GM12878 (cell line): Measurements from ENCODE around the gene MZB1.

Source experiments
- CHD4 ChIP-seq: fragments of 200-600 bp; sonication (generic); IDR thresholded peaks from 2 replicates; pipeline ENCODE4 v1.6.1; 2016; ENCODE audit warnings: mild to moderate bottlenecking
- KDM1A ChIP-seq: fragments of 200-600 bp; sonication (generic); IDR thresholded peaks from 2 replicates; pipeline ENCODE4 v1.6.1; 2016; ENCODE audit warnings: borderline replicate concordance
- MEF2A ChIP-seq: IDR thresholded peaks from 2 replicates; pipeline ENCODE4 v1.6.1; 2011; ENCODE audit warnings: low read depth, mild to moderate bottlenecking, low read length, moderate library complexity; ENCODE audit not compliant: insufficient read depth
- POLR2A ChIP-seq: IDR thresholded peaks from 2 replicates; pipeline ENCODE4 v1.6.1; 2011; ENCODE audit warnings: low read depth, mild to moderate bottlenecking, low read length
- POLR2AphosphoS5 ChIP-seq: IDR thresholded peaks from 2 replicates; pipeline ENCODE4 v1.6.1; 2011; ENCODE audit warnings: mild to moderate bottlenecking, low read length, inconsistent platforms
- SUZ12 ChIP-seq: fragments of 200-600 bp; sonication (generic); IDR thresholded peaks from one replicate; pipeline ENCODE4 v1.6.1; 2018; ENCODE audit warnings: antibody characterized with exemption, mild to moderate bottlenecking; ENCODE audit not compliant: unreplicated experiment
- TARDBP ChIP-seq: IDR thresholded peaks from 2 replicates; pipeline ENCODE4 v1.6.1; 2016; ENCODE audit warnings: borderline replicate concordance
- TF ChIP-seq, protein P1 (sequence below), 3 experiments: IDR thresholded peaks in 2 of 3; conservative IDR thresholded peaks in 1 of 3; 2 replicates each; pipeline ENCODE4 v1.5.1; 2011; ENCODE audit warnings: low read depth in 3 of 3, low read length in 3 of 3, mild to moderate bottlenecking in 3 of 3, control low read depth in 2 of 3, moderate library complexity in 2 of 3, inconsistent platforms in 1 of 3, mixed read lengths in 1 of 3; ENCODE audit not compliant: control insufficient read depth in 2 of 3, insufficient read depth in 1 of 3; ENCODE audit errors: extremely low read depth in 1 of 3
- TF ChIP-seq, protein P2 (sequence below): fragments of 450-650 bp; formaldehyde crosslinking; IDR thresholded peaks from 2 replicates; pipeline ENCODE4 v1.4.0; 2022; ENCODE audit warnings: mild to moderate bottlenecking, moderate library complexity
- TF ChIP-seq, protein P3 (sequence below): IDR thresholded peaks from 2 replicates; pipeline ENCODE4 v1.6.1; 2012; ENCODE audit warnings: low read depth, low read length, improper control_type of control experiment

- TF ChIP-seq KDM1A, result no peak
- TF ChIP-seq SUZ12, result no peak
- TF ChIP-seq POLR2AphosphoS5, result peak; percentile 56
- no peak for TF ChIP-seq TARDBP
- TF ChIP-seq, protein P1, sequence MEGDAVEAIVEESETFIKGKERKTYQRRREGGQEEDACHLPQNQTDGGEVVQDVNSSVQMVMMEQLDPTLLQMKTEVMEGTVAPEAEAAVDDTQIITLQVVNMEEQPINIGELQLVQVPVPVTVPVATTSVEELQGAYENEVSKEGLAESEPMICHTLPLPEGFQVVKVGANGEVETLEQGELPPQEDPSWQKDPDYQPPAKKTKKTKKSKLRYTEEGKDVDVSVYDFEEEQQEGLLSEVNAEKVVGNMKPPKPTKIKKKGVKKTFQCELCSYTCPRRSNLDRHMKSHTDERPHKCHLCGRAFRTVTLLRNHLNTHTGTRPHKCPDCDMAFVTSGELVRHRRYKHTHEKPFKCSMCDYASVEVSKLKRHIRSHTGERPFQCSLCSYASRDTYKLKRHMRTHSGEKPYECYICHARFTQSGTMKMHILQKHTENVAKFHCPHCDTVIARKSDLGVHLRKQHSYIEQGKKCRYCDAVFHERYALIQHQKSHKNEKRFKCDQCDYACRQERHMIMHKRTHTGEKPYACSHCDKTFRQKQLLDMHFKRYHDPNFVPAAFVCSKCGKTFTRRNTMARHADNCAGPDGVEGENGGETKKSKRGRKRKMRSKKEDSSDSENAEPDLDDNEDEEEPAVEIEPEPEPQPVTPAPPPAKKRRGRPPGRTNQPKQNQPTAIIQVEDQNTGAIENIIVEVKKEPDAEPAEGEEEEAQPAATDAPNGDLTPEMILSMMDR (IDR thresholded peaks at IDR 0.05 in 2 of 3, conservative IDR thresholded peaks at IDR 0.05 in 1 of 3; ENCODE audit: control insufficient read depth in 2 of 3, extremely low read depth in 1 of 3, insufficient read depth in 1 of 3, low read depth in 3 of 3, low read length in 3 of 3), result peak; percentile 89 to 98 (median 90)
- TF ChIP-seq, protein P2, sequence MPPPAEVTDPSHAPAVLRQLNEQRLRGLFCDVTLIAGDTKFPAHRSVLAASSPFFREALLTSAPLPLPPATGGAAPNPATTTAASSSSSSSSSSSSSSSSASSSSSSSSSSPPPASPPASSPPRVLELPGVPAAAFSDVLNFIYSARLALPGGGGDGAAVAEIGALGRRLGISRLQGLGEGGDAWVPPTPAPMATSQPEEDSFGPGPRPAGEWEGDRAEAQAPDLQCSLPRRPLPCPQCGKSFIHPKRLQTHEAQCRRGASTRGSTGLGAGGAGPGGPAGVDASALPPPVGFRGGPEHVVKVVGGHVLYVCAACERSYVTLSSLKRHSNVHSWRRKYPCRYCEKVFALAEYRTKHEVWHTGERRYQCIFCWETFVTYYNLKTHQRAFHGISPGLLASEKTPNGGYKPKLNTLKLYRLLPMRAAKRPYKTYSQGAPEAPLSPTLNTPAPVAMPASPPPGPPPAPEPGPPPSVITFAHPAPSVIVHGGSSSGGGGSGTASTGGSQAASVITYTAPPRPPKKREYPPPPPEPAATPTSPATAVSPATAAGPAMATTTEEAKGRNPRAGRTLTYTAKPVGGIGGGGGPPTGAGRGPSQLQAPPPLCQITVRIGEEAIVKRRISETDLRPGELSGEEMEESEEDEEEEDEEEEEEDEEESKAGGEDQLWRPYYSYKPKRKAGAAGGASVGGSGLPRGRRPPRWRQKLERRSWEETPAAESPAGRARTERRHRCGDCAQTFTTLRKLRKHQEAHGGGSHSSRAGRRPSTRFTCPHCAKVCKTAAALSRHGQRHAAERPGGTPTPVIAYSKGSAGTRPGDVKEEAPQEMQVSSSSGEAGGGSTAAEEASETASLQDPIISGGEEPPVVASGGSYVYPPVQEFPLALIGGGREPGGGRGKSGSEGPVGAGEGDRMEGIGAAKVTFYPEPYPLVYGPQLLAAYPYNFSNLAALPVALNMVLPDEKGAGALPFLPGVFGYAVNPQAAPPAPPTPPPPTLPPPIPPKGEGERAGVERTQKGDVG (CRISPR knock-in tag), result no peak
- TF ChIP-seq, protein P3, sequence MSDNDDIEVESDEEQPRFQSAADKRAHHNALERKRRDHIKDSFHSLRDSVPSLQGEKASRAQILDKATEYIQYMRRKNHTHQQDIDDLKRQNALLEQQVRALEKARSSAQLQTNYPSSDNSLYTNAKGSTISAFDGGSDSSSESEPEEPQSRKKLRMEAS, result no peak
- no peak for TF ChIP-seq CHD4
- TF ChIP-seq MEF2A, result no peak
- TF ChIP-seq POLR2A, result no peak
These were observed 3.2 kb upstream of the MZB1 start for GRCh38 chr5:139392678-139393496.
